GM12891 (cell line): ENCODE measurements around the gene SULT4A1.

Experiments used
- DNase-seq: peaks from one replicate; pipeline ENCODE4 v3.0.0; 2011; ENCODE audit warnings: low spot score; ENCODE audit not compliant: insufficient read length
- FAIRE-seq: peaks from 2 replicates; lab custom pipeline; 2011; peaks lifted over from hg19 to GRCh38; lab: Jason Lieb, UNC
- PAX5 ChIP-seq: IDR thresholded peaks from 2 replicates; pipeline ENCODE4 v1.6.1; 2011; ENCODE audit warnings: low read length, moderate library complexity, mild to moderate bottlenecking; ENCODE audit not compliant: insufficient read depth, severe bottlenecking
- POLR2A ChIP-seq: IDR thresholded peaks from 2 replicates; pipeline ENCODE4 v1.6.1; 2011; ENCODE audit warnings: low read depth, low read length, control low read depth
- POLR2AphosphoS5 ChIP-seq: IDR thresholded peaks from 2 replicates; pipeline ENCODE4 v1.6.1; 2011; ENCODE audit warnings: low read depth, low read length, control low read depth
- POU2F2 ChIP-seq: IDR thresholded peaks from 2 replicates; pipeline ENCODE4 v1.6.1; 2011; ENCODE audit warnings: low read depth, mild to moderate bottlenecking, control low read depth, low read length, moderate library complexity
- SPI1 ChIP-seq: IDR thresholded peaks from 2 replicates; pipeline ENCODE4 v1.6.1; 2011; ENCODE audit warnings: low read depth, low read length, control low read depth
- TAF1 ChIP-seq: IDR thresholded peaks from 2 replicates; pipeline ENCODE4 v1.6.1; 2011; ENCODE audit warnings: low read depth, low read length, control low read depth

SULT4A1 gene

DNA sequence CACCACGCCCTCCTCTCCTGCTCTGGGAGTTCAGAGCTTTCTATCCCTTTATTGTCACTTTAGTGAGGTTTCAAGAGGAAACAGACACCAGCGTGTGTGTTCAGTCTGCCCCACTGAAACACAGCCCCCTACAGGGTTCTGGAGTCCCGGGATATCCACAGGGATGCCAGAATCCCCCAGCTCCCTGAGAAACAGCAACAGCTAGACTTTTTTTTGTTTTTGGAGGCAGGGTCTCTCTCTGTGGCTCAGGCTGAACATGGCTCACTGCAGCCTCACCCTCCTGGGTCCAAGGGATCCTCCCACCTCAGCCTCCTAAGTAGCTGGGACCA is 10.4 kb downstream of the SULT4A1 start:
- DNase-seq (no peak), FAIRE-seq (no peak)
- TF ChIP-seq TAF1, result no peak
- TF ChIP-seq POLR2A, result no peak
- TF ChIP-seq PAX5, result no peak
- no peak for TF ChIP-seq POU2F2

DNA sequence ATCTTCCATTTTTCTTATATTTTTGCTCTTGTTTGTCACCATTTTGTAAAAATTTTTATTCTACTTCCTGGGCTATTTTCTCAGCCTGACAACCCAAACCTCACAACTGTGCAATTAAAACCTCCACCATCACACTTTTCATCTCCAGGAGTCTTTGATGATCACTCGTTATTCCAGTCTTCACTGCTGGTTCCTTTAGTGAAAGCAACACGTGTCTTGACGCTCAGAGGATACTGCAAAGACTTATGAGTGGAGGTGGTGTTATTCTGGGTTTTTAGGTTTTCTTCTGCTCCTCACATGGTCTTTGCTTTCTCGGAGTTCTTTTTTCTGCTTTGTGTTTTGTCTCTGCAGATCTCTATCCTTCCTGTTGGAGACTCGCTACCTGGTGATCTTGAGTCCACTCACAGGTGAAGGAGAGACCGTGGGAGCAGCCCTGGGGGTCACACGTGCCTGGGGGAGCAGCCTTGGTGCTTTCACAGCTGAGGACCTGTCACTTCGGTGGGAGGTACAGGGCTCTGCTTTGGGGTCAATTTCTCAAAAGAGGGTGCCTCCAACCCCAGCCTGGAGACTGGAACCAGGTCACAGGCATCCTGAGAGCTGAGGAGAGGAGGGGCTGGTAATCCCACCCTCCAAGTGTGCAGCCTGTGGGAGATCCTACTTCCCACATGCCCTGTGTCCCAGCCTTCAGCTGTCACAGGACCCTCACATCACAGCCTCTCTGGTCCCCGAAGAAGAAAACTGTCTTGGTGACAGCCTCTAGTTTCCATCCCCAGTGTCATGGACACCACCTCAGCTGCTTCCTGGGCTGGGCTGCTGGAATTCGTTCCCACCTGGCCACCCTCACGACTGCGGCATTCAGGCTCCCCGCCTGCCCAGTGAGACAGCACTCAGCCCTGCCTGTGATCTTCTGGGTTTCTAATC is 11.0 kb downstream of the SULT4A1 start:
- DNase-seq (no peak), FAIRE-seq (no peak)
- TF ChIP-seq POLR2A (no peak), POLR2AphosphoS5 (no peak), PAX5 (no peak), POU2F2 (no peak), SPI1 (no peak), TAF1 (no peak)

DNA sequence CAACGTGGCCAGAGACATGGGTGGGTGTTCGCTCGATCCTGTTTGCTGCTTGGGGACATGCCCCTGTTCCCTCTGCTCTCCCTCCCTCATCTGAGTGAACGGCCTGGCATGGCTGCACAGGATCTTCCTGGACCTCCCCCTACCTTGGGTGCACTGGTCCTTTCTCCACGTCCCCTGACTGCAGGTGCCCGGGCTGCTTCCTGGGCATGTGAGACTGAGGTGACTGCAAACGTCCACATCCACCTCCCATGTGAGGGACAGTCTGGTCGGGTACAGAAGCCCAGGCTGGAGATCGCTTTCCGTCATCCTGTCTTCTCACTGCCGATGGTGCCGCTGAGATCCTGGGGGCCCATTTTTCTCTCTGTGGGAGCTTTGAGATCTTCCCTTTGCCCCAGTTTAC is 11.8 kb downstream of the SULT4A1 start:
- DNase-seq, result no peak
- FAIRE-seq, result no peak
- TF ChIP-seq POU2F2, result no peak
- no peak for TF ChIP-seq POLR2A
- TF ChIP-seq PAX5, result no peak
- TF ChIP-seq TAF1, result no peak
- TF ChIP-seq POLR2AphosphoS5, result no peak
- no peak for TF ChIP-seq SPI1

DNA sequence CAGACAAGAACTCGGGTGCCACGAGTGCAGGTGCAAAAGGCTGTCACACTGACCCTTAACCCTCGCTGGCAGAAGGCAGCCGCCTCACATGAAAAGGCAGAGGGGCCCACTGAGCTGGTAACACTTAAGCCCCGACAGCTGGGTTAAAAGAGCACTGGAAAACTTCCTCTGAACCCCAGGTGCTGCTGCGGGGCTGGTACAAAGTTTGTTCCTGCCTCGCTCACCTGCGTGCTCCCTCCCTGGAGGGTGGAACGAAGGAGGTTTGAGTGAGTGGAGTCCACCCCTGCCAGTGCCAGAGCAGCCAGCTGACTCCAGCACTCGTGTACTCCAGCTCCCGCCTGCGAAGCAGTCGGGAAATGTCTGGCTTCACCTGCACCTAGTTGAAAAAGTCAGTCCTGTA is 12.6 kb downstream of the SULT4A1 start:
- TF ChIP-seq POLR2A, result no peak
- no peak for TF ChIP-seq POU2F2
- TF ChIP-seq TAF1, result no peak
- TF ChIP-seq POLR2AphosphoS5, result no peak
- no peak for TF ChIP-seq PAX5
- DNase-seq, result no peak
- no peak for FAIRE-seq

DNA sequence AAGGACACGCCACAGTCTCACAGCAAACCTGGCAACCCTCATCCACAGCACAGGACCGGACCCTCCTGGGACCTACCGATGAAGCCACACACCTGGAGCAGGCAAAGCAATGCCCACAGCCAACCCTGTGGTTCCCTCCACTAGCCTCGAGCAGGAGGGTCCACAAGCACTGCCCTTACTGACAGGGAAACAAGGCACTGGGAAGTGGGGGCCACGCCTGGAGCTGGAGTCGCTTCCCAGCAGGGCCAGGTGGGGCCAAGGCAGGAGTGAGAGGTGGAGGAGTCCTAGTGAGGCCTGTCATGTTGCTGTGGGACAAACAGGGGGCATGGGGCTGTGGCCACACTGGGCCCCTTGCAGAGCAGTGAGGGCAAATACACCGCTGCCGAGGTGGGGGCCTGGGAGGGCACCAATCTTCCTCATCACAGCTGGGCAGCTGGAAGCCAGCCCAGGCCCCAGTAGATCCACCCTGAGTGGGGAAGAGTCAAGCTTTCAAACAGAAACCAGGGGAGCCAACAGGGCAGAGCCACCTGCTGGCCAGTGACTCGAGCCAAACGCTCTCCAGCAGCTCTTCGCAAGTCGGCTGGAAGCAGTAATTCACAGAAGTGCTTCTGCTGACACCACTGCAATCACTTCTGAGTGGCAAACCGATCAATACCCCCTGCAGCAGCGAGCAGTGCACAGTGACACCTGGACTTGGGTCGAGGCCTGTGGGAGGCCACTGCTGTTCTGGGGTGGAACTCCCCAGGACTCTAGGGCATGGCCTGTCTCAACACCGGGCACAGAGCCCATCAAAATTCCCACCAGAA is 13.7 kb downstream of the SULT4A1 start:
- DNase-seq (no peak), FAIRE-seq (no peak)
- TF ChIP-seq POU2F2, result no peak
- TF ChIP-seq POLR2AphosphoS5, result no peak
- TF ChIP-seq SPI1, result no peak
- TF ChIP-seq POLR2A, result no peak
- TF ChIP-seq TAF1, result no peak
- no peak for TF ChIP-seq PAX5

DNA sequence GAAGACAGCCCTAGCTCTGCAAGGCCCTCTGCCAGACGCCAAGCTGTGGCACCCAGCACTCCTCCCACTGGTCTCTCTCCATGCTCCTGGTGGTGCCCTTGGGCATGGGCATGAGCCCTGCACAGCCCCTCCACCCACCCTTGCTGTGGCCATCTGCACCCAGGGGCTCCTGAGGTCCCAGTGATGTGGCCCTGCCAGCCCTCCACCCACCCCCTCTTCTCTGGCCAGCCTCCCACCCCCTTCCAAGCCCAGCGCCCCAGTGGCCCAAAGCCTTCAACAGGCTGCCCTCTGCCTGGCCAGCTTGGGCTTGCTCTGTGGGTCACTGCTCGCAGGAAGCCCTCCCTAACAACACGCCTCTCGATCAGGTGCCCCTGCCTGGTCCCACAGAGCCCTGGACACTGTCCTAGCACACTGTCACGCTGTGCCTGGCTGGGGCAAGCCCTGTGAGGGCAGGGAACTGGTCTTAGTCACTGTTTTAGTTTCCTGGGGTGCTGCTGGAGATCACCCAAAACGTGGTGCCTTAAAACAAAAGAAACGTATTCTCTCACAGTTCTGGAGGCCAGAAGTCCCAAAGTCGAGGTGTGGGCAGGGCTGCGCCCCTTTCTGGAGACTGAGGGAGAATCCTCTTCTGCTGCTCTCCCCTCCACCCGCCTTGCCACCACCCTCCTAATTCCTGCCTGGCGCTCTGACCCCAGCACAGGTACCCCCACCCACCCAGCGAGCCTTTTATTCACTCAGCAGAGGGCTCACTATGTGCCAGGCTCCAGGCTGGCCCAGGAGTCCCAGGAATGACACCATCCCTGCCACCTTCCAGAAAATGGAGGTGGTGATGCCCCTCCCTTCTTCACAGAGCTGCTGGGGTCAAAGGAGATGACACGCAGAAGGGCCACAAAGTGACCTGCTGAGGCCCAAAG is 14.7 kb downstream of the SULT4A1 start:
- TF ChIP-seq POU2F2 (no peak), TAF1 (no peak), PAX5 (no peak), POLR2AphosphoS5 (no peak), SPI1 (no peak), POLR2A (no peak)
- no peak for DNase-seq
- FAIRE-seq, result no peak

DNA sequence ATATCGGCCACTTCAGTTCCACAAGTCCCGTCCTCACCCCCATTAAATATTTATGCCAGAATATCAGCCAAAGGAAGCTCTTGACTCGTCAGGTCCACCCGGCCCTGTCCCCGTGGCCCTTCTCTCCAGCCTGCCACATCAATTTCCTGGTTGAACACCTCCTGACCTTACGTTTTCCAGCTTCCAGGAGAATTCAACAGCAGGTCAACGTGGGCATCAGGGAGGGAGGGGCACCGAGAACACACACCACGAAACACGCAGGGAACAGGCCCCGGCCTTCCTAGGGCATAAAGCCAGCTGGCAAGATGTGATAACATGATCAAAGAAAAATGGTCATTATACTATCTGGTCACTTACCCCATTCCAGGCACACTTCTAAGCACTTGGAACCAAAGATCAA is 15.3 kb downstream of the SULT4A1 start:
- FAIRE-seq (no peak), DNase-seq (no peak)
- TF ChIP-seq POU2F2, result no peak
- TF ChIP-seq POLR2A, result no peak
- no peak for TF ChIP-seq POLR2AphosphoS5
- TF ChIP-seq PAX5, result no peak
- TF ChIP-seq TAF1, result no peak
- no peak for TF ChIP-seq SPI1

DNA sequence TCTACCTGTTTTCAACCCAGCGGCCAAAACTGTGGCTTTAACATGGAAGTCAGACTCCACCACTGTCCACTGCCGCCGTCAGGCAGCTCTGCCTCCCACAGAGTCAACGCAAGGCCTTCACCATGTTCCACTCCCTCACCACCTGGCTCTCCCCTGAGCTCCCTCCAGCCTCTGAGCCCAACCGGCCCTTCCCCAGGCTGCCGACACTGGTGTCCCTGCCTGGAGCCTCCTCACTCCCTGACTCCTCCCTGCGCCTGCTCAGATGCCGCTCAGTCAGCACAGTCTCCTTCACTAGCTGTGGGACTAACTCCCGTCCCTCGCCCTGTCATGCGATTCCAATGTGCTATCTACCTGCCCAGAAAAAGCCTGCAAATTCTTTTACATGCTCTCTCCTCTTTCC is 16.3 kb downstream of the SULT4A1 start:
- DNase-seq (no peak), FAIRE-seq (no peak)
- TF ChIP-seq SPI1 (no peak), PAX5 (no peak), POU2F2 (no peak), POLR2A (no peak), TAF1 (no peak), POLR2AphosphoS5 (no peak)

DNA sequence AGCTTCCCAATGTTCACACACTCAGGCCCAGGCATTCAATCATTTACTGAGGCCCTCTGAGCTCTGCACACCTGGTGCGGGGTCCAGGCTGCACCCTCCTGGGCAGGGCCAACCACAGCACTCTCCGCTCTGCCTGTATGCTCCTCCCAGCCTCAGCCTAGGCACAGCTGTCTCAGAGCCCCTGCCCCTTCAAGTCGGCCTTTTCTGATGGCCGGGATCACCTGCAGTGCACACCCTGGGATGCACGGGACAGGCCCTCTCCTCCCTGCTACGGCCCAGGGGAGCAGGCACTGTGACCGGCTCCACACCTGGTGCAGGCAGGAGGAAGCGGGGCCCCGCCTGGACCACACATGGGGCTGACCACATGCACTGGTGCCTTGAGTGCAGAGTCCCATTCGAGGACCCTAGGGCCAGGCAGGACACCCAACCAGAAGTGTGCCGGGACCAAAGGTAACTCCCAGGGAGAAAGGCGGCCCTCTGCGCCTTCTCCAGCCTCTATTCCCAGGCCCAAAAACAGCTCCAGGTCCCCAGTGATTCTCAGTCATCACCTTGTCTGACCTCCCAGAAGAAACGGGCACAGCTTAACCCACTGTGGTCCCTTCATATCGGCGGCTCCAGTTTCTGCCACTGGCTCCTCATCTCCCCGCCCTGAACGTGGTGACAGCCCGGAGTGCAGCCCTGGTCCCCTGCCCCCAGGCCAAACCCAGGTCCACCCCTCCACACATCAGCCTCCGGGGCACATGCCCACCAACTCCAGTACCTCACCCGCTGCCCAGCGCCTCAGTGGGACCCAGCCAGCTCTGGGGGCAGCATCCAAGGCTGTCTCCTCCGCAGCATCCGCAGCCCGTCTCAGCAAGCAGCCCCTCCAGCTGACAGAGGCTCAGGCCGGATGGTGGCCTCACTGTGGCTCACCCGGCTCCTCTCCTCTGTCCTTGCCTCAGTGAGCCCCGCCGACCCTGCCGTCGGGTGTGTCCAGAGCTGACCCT is 17.5 kb downstream of the SULT4A1 start:
- DNase-seq, result no peak
- no peak for TF ChIP-seq SPI1
- no peak for TF ChIP-seq PAX5
- no peak for TF ChIP-seq POLR2AphosphoS5
- no peak for FAIRE-seq
